HG02870 (cell line): ENCODE data around the gene PDE3A.
"Not testable (repeated sequence)": the region's sequence is repeated elsewhere in the genome, so short reads cannot be mapped to it uniquely, and the experiment has no call there.

Experiments
- ATAC-seq: cut with Tn5 transposase; IDR thresholded peaks from one replicate; pipeline ENCODE4 v1.9.1; 2021; ENCODE audit warnings: mild to moderate bottlenecking, moderate library complexity; ENCODE audit not compliant: unreplicated experiment

PDE3A gene

DNA sequence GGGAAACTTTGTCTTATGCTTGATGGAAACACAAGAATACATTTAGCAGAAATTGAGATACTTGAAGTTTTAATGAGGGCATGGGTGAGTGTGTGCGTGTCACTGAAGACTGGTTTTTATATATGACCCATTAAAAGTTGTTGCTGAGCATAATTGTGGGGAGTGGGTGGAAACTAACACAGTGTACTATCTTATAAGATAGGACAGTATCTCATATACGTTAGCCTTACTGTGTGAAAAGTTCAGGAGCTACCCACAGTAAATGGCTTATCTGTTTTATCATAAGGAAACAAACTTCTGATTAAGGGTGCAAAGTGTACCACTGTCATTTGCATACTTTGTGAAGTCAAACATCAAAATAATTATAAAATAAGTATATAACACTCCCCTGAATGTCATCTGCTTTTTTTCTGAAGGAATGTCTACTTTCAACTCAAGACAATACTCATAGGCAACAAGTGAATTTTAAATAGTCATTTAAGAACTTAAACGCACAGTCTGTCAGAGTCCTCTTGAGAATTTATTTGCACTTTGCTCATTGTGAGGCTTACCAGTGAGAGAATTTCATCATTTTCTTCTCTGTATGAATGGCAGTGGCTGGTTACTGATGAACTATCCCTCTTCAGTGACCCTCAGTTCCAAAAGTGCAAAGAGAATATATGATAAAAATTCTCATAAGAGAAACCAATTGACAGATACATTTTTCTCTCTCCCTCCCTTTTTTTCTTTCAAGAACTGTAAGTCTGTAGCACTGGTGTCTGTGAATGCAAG lies 4.2 kb downstream of the PDE3A start:
- ATAC-seq: no peak

DNA sequence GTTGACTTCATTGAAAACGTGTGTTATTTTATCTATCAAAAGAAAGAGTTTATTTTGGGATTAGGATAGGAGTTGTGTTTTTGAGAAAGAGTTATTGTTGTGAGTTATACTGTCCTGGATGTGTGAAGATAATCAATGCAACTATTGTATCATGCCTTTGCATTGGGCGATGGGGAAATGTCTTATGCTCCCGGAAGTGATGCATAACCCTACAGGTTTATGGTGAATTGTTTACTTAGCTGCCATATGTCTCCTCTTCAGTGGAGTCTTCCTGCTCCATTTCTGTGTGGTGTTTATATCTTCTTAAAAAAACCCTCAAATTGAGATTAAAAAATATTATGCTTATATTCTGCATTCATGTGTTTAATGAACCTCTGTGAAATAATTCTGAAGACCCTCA lies 6.5 kb downstream of the PDE3A start:
- ATAC-seq: no peak

DNA sequence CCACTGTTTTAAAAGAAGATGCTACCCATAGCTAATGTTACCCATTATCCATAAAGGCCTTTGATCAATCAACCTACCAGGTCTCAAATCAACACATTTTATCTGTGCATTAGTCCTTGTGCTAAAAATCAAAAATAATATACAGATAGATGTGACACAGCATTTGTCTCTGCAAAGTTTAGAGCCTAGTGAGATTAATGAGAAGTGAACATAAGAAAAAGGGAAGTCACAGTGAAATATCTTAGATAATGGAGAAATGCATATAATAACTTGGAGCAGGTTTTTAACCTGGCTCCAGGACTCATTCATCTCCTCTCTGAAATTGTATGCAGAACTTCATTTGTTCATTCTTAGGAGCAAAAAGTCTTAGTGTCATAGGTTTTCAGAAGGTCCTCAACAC lies 7.2 kb downstream of the PDE3A start:
- no peak for ATAC-seq

DNA sequence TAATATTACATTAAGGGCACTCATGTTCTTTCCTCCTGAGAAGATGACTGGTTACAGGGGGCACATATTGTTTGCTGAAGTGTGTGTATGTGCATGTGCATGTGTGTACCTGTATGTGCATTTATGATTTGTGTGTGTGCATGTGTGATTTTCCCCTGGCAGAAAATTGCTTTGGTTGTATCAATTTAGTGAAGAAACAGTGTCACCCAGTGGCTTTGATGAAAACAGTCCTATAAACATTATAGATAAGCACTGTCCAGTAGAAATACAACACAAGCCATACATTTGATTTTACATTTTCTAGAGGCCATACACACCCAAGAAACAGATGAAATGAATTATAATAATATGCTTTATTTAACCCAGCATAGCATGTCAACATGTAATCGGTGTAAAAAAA lies 8.6 kb downstream of the PDE3A start:
- ATAC-seq: no peak

DNA sequence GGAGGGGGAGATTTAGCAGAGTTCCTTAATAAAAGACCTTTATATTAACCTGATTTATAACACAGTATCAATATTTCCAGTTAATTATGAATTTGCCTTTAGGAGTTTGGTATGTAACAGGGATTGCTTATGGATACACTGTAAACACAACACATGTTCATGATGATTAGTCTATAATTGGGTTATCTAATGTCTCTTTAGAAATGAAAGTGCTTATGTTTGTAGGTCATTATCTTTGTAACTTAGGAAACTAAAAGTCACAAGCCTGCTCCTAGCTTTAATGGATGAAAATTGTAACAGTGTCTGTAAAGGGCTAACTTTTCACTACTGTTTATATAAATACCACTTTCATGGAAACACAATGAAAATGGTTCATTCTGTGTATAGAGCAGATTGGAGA lies 9.4 kb downstream of the PDE3A start:
- ATAC-seq: no peak

DNA sequence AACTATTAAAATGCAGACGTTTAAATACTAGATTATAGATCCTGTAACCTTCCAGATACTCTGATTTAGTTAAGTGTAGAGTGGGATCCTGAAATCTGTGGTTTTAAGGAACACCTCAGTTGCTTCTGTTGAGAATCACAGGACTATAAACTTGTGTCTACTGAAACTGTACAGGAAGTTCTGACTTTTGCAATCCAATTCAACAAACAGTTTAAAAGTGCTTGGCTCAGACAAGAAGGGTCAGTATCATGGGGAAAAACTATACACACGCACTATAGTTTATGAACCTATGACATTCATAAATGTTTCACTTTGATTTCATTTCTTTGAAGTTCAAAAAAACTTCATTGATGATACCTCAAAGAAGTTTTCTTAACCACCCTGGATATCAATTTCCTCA lies 13.8 kb downstream of the PDE3A start:
- ATAC-seq: no peak

DNA sequence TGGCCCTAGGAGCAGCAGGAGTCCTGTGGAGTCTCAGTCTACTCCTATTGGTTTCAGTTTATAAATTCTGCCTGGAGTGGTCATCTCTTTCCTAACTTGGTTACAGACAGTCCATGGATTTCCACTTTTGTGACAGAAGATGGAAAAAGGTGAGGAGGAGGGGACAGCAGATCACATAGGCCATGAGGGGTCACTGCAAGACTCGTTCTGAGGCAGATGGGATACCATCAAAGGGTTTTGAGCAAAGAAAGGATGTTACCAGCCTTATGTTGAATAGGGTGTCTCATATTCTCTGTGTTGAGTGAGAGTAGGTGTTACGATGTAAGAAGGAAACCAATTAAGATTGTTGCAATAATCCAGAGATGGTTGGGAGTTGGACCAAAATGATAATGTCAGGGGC lies 15.3 kb downstream of the PDE3A start:
- no peak for ATAC-seq

DNA sequence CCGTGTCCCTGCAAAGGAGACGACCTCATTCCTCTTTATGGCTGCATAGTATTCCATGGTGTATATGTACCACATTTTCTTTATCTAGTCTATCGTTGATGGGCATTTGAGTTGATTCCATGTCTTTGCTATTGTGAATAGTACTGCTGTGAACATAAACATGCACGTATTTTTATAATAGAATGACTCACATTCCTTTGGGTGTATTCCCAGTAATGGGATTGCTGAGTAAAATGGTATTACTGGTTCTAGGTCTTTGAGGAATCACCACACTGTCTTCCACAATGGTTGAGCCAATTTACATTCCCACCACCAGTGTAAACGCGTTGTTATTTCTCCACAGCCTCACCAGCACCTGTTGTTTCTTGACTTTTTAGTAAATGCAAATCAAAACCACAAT lies 16.5 kb downstream of the PDE3A start:
- not testable (repeated sequence) for ATAC-seq

DNA sequence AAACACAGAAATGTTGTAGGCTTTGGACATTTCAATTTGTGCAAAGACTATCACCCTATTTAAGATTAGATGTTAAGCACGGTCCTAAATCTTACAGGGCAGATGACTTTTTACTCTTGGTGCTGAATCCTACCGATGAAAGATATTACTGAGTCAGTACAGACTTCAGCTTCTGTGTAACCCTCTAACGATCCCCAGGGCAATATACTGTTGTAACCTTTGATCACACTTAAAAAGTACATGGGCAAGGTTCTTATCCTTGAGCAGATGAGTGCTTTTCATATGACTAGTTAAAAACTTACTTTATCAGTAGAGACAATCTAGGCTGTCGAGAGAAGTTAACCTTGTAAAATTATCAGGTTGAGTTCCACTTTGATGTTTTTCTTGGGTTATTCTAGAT lies 22.5 kb downstream of the PDE3A start:
- ATAC-seq: no peak

DNA sequence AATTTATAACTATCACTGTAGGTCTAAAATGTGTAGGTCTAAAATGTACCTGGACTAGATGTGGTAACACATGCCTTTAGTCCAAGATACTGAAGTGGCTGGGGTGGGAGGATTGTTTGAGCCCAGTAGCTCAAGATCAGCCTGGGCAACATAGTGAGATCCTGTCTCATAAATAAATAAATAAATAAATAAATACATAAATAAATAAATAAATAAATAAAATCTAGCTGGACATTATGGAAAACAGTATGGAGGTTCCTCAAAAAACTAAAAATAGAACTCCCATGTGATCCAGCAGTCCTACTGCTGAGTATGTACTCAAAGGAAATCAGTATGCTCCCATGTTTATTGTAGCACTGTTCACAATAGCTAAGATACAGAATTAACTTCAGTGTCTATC lies 24.0 kb downstream of the PDE3A start:
- no peak for ATAC-seq

DNA sequence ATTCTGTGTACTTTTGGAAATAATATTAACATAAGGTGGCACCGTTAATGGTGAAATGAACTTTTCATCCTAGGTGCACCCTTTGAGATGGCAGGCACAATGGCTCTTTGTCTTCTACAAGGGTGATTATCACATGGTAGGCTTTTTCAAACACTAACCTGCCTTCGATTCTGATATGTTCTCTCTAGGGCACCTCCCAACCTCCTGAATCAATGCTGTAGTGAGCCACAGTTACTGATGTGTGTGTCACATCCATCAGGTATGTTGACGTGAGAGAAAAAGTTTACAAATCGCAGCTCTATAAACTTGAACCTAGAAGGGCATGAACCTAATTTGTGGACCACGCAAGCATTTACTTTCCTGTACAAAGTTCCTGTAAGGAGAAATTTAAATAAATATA lies 25.4 kb downstream of the PDE3A start:
- ATAC-seq: no peak

DNA sequence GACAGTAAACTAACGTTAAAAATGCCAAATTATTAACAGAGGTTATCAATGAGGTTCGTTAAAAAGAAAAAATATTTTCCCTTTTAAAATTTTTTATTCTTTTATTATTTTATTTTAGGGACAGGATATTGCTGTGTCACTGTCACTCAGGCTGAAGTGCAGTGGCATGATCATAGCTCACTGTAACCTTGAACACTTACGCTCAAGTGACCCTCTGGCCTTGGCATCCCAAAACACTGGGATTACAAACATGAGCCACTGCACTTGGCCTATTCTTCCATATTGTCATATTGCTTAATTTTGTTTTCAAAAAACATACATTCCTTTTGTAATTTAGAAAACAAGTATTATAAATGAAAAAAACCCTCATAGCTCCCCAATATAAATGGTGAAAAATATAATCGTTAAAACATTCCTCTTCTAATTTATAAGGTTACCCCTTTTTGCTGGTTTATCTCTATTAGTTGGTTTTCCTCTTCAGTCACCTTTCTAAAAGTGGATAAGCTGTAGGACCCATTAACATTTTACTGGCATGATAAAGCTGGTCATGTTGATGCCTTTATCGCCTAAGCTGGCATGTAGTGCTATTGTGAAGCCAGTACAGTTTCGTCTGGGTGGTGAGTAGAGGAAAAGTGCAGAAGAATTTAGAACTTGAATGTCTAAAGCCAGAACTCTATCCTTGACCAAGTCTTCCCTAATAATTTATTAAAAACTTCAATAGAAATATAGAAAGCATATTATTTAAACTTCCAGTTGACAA lies 27.6 kb downstream of the PDE3A start:
- ATAC-seq: no peak

DNA sequence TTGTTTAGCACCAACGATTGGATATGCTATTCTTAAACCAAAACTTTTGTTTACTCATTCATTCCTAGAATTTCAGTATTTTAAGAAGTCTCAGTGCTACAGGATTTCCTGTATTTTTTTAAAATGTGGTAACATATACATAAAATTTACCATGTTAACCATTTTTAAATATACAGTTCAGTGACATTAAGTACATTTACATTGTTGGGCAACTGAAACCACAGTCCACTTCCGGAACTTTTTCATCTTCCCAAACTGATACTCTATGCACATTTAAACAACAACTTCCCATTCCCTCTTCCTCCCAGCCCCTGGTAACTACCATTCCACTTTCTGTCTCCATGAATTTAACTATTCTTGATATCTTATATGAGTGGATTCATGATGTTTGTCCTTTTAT lies 30.3 kb downstream of the PDE3A start:
- ATAC-seq: no peak

DNA sequence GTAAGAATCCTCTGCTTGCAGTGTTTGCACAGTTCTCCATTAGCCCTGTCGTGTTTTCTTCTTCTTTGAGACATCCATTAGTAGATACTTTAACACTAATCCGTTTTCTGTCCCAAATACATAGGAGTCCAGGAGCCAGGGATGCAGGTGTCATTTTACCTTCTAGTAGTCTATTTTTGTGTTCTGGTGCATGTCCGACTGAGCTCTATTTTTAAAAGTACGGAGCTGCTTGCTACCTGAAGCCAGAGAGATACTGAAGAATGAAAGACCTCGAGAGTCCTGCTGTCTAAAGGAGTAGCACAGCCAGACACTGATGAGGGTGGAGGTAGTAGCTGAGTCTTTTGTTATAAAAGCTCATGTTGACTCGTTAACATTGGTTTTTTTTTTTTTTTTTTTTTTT lies 31.7 kb downstream of the PDE3A start:
- no peak for ATAC-seq

DNA sequence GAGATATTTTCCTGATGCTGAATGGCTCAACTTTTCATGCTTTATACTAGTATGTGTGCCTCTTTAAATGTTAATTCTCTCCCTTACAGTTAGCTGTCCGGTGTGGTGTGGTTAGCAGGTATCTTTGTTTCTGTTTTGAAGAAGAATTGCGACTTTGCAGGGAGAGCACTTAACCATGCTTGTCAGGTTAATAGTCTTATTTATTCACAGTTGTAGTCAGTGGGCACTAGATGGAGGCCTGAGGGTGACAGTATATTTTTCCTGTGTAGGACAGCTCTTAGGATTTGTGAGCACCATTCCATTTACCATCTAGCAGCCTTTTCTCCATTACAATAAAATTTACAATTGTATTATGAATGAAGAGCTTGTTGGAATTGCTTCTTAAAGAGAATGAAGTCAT lies 34.9 kb downstream of the PDE3A start:
- ATAC-seq: no peak

DNA sequence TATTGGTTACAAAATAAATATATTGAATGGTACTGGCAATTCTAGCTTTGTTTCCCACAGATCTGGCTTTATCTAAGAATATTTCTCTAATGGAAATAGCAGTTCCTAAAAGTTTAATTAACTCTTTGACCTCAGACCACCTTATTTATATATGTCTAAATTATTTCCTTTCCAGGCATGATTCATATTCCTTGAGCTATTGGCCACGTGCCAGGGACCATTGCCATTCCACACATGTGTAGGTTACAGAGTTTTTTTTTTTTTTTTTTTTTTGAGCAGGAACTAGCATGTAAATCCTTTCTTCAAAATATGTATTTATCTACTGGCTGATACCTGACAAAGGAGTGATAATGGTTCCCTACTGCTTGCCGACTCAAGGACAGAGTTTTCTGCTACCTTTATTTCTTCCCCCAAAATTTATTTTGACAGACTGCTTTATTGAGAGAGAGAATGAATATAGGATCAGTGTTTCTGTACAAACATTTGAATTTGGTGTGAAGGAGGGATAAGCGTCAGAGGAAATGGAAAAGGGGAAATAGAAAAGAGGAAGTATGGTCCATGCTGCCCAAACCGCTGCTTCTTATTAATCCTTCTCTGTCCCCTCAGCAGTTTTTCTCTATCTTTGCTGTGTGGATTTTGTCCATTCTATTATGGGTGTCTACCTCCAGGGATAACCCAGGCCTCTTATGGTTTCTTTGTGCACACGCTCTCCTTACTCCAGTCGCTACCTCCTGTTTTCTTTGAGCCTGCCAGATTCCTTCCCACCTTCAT lies 36.4 kb downstream of the PDE3A start:
- ATAC-seq: no peak

DNA sequence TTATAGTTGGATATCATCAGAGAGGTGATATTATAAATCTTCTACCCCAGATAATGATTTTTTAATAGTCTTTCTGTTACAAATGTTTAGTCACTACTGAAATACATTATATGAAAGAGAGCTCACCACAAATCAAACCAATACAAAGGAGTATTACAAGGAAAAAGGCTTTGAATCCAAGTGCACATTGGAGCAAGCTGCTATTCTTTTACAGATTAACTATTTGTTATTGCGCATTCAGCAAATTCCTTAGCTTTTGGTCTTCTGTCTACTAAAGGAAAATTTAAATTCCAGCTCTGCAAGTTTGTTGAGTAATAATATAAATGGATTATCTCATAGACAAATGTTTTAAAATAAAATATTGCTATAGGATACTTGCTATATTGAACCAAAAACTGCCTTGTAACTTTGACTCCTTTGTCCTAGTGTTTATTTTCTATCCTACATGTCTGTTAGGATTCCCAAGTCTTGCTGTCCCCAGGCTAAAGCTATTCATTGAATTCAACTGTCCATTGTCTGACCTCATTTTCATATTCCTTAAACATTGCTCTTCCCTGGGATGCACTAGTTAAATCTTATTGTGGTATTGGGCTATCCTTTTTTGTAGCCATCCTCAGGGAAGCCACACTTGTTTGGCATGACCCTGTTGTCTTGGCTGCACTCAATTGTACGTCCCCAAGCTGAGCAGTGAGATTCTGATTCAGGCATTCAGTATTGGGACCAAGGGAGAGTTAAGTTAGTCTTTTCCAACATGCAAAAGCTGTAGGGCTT lies 41.5 kb downstream of the PDE3A start:
- ATAC-seq: no peak

DNA sequence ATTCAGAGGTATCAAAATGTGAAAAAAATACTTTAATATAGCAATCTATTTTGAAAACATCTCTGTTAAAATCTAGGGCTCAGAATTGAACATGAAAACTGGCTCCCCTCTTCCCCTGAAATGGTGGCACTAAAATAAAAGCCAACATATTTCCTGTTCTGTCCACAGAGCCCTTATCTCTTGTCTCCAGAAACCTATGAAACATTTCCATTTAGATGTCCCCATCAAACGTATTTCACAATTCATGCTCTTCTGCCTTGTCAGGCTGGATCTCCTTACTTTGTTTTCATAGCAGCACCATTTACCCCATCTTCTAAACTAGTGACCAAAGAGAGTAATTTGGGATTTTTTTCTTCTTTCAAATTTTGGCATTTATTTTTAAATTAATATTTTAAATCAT lies 42.4 kb downstream of the PDE3A start:
- no peak for ATAC-seq

DNA sequence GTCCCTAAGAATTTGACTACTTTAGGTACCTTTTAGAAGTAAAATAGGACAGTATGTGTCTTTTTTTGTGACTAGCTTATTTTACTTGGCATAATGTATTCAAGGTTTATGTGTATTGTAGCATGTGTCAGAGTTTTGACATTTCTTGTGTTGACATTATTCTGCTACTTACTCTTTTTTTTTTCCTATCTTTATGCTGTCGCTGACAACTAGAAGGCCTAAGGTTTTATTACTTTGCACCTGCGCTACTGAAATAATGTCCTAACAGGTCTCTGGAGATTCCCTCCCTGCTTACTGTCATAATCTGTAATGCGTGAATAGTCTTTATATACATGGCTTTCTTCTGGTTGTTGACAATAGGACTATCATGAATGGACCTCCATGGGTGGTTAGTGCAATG lies 43.0 kb downstream of the PDE3A start:
- no peak for ATAC-seq

DNA sequence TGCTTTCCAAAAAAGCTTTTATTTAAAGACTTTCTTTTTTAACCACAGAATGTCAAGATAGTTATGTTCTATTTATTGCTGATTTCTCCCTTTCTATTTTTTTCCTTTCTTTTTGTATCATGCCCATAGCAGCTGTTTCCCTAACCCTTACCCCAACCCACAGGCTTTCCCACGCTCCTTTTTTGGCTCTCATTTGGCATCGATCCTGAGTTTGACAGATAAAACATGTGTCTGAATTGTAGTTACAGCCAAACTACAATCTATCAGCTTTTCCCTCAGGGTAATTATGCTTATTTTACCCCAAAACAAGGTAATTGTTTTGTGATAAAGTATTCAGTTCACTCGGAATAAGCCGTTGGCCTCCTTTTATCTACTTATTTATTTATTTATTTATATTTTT lies 46.7 kb downstream of the PDE3A start:
- ATAC-seq: no peak

DNA sequence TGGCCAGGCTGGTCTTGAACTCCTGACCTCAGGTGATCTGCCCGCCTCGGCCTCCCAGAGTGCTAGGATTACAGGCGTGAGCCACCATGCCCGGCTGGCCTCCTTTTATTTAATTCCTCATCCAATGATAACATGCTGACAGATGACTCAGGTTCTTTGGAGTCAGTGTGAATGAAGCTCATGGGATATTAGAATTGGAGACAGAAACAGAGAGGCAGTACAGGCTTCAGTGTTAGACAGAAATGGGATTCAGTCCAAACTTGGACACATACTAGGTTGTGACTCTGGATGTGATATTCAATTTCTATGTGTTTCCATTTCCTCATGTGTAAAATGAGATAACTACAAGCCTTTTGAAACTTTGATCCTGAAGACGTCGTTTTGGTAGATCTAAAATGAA lies 47.3 kb downstream of the PDE3A start:
- no peak for ATAC-seq
